Subcutaneous adipose tissue (tissue), 4 donors: Measurements from ENCODE around the gene CDH23. TPM values are rescaled to one million over a fixed set of nuclear protein-coding genes. Genes with fewer than 3 reads are reported as not detected.

Source experiments
- total RNA-seq, 4 donors: library from RNA; depleted of rRNA; stranded (reverse); fragments of >200 nt; gene quantifications; one replicate each; pipeline ENCODE4 v1.1.0, GENCODE V29; 2016
- TF ChIP-seq, protein P1 (sequence below): fragments of 450-650 bp; IDR thresholded peaks from one replicate; pipeline ENCODE4 v1.5.1; 2016; ENCODE audit warnings: low read depth, mild to moderate bottlenecking, control low read depth, antibody characterized with exemption, moderate library complexity

CDH23 gene
- total RNA-seq, 4 donors from 2014 or later: 14.3 to 74.8 (median 24.1) TPM

DNA sequence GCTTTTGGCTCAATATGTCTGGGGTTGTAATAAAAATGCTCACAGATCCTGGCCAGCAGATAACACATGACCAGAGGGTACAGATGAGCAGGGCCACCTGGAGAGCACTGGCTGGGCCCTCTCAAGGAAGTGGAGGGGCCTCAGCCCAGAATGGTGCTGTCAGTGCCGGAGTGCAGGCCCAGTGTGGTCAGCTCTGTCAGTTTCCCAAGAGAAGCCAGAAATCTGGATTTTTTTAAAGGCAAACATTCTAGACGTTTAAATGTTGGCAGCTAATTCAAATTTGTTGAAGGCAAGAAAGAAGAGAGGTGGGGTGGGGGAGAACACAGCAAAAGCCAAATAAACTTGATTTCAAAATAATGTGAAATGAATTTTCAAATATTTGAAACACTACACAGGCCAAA, 320.8 kb downstream of the CDH23 start:
- TF ChIP-seq, protein P1, sequence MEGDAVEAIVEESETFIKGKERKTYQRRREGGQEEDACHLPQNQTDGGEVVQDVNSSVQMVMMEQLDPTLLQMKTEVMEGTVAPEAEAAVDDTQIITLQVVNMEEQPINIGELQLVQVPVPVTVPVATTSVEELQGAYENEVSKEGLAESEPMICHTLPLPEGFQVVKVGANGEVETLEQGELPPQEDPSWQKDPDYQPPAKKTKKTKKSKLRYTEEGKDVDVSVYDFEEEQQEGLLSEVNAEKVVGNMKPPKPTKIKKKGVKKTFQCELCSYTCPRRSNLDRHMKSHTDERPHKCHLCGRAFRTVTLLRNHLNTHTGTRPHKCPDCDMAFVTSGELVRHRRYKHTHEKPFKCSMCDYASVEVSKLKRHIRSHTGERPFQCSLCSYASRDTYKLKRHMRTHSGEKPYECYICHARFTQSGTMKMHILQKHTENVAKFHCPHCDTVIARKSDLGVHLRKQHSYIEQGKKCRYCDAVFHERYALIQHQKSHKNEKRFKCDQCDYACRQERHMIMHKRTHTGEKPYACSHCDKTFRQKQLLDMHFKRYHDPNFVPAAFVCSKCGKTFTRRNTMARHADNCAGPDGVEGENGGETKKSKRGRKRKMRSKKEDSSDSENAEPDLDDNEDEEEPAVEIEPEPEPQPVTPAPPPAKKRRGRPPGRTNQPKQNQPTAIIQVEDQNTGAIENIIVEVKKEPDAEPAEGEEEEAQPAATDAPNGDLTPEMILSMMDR: no peak

DNA sequence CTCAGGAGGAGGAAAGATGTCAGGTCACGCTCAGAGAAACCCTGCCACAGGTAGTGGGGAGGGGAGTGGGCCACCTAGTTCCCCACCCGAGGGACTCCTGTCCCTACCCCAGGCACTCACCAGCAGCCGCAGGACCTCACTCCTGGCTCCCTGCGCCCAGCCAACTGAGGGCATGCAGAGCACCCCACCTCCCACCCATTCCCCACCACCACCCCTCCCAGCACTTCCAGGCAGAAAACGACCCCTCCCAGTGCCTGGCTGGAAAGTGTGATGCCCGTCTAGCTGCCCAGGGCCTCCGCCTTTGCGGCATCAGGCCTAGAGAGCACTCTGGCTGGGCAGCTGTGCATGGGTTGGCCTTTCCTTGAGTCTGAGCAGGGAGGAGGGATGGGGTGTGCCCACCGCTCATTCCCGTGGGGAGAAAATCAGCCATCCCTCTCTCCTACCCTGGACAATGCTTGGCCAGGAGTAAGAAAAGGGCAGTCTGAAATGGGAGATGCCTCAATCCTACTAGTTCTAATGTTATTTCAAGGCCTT, 321.5 kb downstream of the CDH23 start:
- TF ChIP-seq, protein P1: no peak

DNA sequence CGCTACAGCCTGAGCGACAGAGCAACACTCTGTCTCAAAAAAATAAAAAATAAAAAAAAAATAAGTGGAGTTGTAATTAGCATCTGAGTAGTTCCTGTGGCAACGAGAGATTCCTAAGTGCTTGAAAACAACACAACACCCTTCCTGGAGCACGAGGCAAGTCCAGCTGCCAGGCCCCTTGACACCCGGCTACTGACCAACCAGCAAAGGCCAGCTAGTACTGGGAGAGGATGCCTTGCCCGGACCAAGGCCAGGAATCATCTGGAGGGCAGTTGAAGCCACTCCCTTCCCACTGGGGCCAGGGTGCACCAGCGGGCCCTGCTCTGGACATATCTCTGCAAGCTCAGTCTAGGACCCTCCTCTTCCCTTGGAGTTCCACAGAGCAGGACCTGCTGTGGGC, 322.3 kb downstream of the CDH23 start:
- TF ChIP-seq, protein P1: no peak

DNA sequence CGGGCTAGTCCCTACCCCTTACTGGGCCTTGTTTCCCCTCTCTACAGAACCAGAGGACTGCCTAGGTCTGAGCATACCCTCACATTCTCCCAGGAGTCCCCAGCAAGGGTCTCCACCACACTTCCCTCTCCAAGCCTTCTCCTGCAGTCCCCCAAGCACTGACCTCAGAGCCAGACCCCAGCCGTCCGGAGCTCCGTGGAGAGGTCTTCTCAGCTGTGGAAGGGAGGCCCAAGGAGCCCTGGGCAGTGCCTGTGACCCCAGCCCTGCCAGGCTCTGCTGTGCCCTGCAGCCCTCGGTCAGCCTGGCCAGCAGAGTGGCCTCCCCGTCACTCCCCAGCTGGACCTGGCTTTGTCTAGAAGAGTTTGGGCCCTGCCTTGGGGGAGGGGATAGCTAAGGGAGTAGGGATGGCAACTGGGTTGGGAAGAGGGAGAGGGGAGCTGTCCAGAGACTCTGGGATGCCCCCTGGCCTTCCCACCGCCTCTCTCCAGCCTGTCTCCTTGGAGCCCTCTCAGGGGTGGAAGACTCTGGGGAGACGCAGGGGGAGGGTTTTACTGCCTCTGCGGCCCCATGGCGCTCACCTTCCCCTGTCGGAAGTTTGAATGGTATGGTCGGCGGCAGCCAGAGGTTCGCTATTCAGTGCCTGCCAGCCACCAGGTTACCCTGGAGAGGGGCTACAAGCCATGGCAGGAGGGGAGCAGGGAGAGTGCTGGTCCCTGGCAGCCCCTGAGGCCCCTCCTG, 322.9 kb downstream of the CDH23 start, which contains the start of gene C10orf105:
Gene C10orf105, minus strand, starts transcription at position 315 of the 738 bp plus-strand sequence. CDS start 3,441 bp downstream, outside the sequence.
- TF ChIP-seq, protein P1: no peak

DNA sequence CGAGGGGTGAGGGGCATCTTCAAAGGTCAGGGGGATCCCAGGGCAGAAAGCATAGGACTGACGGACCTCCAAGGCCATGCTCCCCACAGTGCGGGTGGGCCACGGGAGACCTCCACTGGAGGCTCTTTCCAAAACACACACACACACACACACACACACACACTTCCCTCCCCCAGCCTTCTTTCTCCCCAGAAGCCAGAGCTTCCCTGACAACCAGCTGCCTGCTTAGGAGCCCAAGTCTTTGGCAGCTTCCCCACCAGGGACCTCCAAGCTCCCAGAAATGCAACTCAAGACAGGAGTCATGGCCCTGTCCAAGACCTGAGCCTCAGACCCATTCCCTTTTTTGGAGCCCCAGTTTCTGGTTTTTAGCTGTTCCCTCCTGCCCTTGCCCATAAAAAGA, 323.6 kb downstream of the CDH23 start:
- TF ChIP-seq, protein P1: no peak

DNA sequence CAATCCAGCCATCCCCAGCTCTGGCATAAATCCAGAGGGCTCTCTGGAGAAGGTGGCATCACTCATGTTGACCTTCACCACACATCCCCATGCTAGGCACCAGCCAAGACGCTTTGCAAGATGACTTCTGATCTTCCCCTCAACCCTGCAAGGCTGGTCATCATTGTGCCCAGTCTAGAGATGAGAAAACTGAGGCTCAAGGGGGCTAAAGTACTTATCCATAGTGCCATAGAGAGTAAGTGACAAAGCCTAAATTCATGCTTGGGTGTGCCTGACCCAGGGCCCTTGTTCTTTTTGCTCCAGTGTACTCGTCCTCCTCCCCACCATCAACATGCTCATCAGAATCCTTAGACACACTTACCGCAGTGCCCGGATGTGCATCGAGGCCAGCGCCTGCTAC, 324.6 kb downstream of the CDH23 start:
- TF ChIP-seq, protein P1: no peak

DNA sequence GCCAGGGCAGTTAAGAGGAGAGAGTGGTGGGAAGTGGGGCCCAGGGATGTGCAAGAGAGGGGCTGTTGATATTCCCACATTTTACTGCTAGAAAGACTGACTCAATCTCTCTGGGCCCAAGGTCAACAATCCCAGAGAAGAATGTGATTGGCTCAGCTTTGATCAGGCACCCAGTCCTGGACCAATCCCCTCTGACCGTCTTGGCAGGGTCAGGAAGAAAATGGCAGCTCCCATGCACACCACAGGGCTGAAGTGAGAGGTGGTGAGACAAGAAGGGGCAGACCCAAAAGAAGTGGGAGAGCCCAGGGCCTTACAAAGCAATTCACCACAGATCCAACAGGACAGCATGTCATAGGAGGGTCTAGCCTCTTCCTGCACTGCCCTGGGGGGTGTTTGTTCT, 326.1 kb downstream of the CDH23 start:
- TF ChIP-seq, protein P1: no peak
